ENCODE results near the gene SGTA.
"Not testable (repeated sequence)": the region's sequence is repeated elsewhere in the genome, so short reads cannot be mapped to it uniquely, and the experiment has no call there.

SGTA gene

GRCh38 chr19:2719920-2720776, 62.9 kb downstream of the SGTA start:
- no peak for DNase-seq
- in situ Hi-C loops (cut with MboI; ENCODE audit: low pct_unique_long_range_greater_than_20kb, low sequenced_read_pairs), result no loop called here

GRCh38 chr19:2719232-2719735, 63.8 kb downstream of the SGTA start:
- in situ Hi-C loops (cut with MboI; ENCODE audit: low pct_unique_long_range_greater_than_20kb, low sequenced_read_pairs), result no loop called here

GRCh38 chr19:2717638-2718541, 65.2 kb downstream of the SGTA start:
- in situ Hi-C loops (cut with MboI; ENCODE audit: low pct_unique_long_range_greater_than_20kb, low sequenced_read_pairs), result no loop called here
- no peak for DNase-seq

More at GRCh38 chr19:2719232-2719735, 63.8 kb downstream of the SGTA start:
- DNase-seq, result no peak

GRCh38 chr19:2716722-2717637, 66.1 kb downstream of the SGTA start:
- no peak for DNase-seq
- in situ Hi-C loops (cut with MboI; ENCODE audit: low pct_unique_long_range_greater_than_20kb, low sequenced_read_pairs), result no loop called here

- in situ Hi-C loops (cut with MboI; ENCODE audit: low pct_unique_long_range_greater_than_20kb, low sequenced_read_pairs), result no loop called here
- DNase-seq, result no peak
These were observed 66.8 kb downstream of the SGTA start for GRCh38 chr19:2716275-2716650.

GRCh38 chr19:2715470-2716274, 67.4 kb downstream of the SGTA start:
- in situ Hi-C loops (cut with MboI; ENCODE audit: low pct_unique_long_range_greater_than_20kb, low sequenced_read_pairs), result no loop called here

GRCh38 chr19:2714531-2715269, 68.4 kb downstream of the SGTA start:
- DNase-seq, result no peak
- in situ Hi-C loops (cut with MboI; ENCODE audit: low pct_unique_long_range_greater_than_20kb, low sequenced_read_pairs), result no loop called here

More at GRCh38 chr19:2715470-2716274, 67.4 kb downstream of the SGTA start:
- DNase-seq, result no peak

GRCh38 chr19:2714102-2714501, 69.0 kb downstream of the SGTA start:
- in situ Hi-C loops (cut with MboI; ENCODE audit: low pct_unique_long_range_greater_than_20kb, low sequenced_read_pairs), result not testable (repeated sequence)

GRCh38 chr19:2713170-2713569, 69.9 kb downstream of the SGTA start:
- in situ Hi-C loops (cut with MboI; ENCODE audit: low pct_unique_long_range_greater_than_20kb, low sequenced_read_pairs); DNase-seq: not testable (repeated sequence)

More at GRCh38 chr19:2714102-2714501, 69.0 kb downstream of the SGTA start:
- not testable (repeated sequence) for DNase-seq

GRCh38 chr19:2711875-2712205, 71.2 kb downstream of the SGTA start:
- in situ Hi-C loops (cut with MboI; ENCODE audit: low pct_unique_long_range_greater_than_20kb, low sequenced_read_pairs), result no loop called here
- DNase-seq, result no peak

- no peak for DNase-seq
- in situ Hi-C loops (cut with MboI; ENCODE audit: low pct_unique_long_range_greater_than_20kb, low sequenced_read_pairs), result no loop called here
These were observed 71.8 kb downstream of the SGTA start for GRCh38 chr19:2711172-2711874.

GRCh38 chr19:2706251-2706650, 76.8 kb downstream of the SGTA start:
- in situ Hi-C loops (cut with MboI; ENCODE audit: low pct_unique_long_range_greater_than_20kb, low sequenced_read_pairs), result no loop called here
- DNase-seq, result no peak
